ENCODE data around the gene PAXX. TPM values are rescaled to one million over a fixed set of nuclear protein-coding genes. Genes with fewer than 3 reads are reported as not detected.

Gene PAXX
- polyA plus RNA-seq, 10 donors: 11.8 to 28.5 (median 21.6) TPM

- DNase-seq: no peak
Observed at GRCh38 chr9:136952321-136952850, 39.8 kb upstream of the PAXX start.

GRCh38 chr9:136952876-136953770 is 39.1 kb upstream of the PAXX start:
- DNase-seq: no peak

DNA sequence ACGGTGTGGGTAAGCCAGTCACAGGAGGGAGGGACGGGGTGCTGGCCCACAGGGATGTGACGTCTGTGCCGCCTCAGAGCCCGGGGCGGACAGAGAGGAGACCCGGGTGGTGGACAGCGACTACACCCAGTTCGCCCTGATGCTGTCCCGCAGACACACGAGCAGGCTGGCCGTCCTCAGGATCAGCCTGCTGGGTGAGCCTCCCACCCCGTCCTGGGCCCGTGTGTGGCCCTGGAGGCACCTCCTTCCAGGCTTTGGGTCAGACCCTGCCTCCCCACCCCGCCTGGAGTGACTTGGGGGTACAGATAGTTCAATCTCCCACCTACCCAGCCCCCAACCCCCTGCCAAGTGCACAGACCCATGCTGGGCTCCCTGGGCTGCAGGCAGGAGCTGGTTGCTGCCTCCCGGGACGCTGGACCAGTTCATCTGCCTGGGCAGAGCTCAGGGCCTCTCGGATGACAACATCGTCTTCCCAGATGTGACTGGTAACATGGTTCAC is 38.4 kb upstream of the PAXX start:
- no peak for DNase-seq

DNA sequence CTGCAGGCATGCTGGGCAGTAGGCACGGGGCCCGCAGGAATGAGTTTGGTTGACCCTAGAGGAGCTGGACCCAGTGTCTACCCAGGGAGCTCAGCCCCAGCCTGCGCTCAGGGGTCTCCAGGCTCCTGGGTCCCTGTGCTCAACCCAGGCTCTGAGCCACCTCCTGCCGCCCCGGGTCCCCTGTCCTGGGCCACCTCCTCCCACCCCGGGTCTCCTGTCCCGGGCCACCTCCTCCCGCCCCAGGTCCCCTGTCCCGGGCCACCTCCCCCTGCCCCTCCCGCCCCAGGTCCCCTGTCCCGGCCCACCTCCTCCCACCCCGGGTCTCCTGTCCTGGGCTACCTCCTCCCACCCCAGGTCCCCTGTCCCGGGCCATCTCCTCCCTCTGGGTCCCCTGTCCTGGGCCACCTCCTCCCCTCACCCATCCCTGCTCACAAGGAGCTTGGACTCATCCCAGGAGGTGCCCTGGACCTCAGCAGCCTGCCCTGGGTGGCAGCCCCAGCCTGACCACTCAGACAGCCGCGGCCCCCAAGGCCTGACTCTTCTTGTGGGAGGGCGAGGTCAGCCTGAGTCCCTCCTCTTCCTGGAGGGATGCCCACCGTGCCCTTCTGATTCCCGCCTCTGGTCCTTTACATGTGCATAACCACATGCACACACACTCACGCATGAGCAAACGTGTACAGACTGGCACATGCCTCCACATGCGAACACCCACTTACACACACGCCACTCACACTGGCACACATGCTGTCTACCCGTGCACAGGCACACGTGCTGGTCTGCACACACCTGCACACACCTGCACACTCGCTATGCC is 37.7 kb upstream of the PAXX start:
- DNase-seq: no peak

GRCh38 chr9:136955202-136955942 is 36.9 kb upstream of the PAXX start:
- DNase-seq: no peak

DNA sequence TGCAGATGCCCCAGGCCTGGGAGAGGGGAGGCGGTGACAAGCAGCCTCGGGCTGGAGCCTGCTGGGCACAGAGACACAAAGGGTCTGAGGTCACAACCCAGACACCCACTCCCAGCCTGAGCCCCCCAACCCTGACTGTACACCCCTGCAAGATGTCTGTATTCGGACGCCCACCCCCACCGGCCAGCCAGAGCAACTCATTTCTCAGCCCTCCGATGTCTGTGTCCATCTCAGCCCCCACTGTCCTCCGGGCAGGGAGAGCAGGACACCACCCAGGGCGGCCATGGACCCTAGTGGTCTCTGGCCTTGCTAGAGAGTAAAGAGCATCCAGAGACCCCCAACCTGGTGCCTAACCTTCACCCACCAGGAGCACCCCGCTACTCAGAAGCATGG is 36.3 kb upstream of the PAXX start:
- DNase-seq: no peak

GRCh38 chr9:136956604-136957003 is 35.6 kb upstream of the PAXX start:
- no peak for DNase-seq

- no peak for DNase-seq
Observed at GRCh38 chr9:136957461-136957860, 34.8 kb upstream of the PAXX start.

- no peak for DNase-seq
Observed at GRCh38 chr9:136957901-136958300, 34.3 kb upstream of the PAXX start.

DNA sequence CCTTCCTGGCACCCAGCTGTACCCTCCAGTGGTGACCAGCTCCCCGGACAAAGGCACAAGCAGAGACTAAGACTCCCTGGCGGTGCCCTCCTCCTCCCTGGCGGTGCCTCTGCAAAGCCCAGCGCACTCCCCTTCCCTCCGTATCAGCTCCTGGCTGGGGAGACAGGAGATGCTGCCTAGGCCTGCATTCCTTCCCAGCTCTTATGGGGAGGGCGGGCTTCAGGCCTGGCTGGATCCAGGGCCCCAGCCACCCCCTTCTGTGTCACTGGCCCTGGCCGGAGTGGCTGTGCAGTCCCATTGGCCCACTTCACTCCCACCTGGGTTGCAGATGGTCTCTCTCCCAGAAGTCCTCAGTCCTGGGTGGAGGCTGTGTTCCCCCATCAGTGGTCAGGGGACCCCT is 33.7 kb upstream of the PAXX start:
- no peak for DNase-seq

DNA sequence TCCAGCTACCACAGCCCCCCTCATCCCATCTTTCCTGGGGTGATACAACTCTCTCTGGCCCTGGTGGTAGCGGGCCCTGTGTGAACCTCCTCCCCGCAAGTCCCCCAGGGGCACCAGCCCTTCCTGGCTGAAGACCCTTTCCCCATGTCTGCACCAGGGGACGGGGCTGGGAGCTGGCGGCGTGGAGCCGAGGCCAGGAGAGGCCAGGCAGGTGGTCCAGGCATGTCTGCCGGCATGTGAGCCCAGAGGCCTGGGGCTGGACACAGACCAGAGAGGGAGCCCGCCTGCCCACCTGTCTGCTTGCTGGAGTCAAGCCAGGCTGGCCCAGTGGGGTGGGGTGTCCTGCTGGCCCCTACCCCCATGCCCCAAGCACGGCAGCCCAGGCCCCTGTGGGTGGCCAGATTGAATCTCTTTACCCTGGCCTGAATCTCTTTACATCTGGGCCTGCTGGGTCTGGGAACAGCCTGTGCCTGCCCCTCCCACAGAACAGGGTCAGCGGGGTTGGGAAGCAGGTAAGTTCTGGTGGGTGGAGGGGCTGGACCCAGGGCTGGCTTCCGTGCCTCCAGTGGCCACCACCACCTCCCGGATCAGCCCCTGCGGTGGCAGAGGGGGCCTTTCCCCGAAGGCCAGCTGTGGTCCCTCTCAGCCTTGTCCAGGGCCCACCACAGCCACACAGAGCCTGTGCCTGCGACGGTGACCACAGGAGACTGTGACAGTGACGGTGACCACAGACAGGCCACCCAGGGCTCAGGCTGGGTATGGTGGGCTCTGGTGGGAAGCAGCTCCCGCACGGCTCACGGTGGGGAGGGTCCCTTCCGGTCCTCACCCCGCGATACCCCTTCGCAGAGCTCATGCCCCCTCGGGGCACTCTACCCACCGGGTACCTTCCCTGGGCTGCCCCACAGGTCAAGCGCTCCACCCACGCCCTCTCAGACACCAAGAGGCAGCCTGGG is 33.0 kb upstream of the PAXX start:
- DNase-seq: no peak

DNA sequence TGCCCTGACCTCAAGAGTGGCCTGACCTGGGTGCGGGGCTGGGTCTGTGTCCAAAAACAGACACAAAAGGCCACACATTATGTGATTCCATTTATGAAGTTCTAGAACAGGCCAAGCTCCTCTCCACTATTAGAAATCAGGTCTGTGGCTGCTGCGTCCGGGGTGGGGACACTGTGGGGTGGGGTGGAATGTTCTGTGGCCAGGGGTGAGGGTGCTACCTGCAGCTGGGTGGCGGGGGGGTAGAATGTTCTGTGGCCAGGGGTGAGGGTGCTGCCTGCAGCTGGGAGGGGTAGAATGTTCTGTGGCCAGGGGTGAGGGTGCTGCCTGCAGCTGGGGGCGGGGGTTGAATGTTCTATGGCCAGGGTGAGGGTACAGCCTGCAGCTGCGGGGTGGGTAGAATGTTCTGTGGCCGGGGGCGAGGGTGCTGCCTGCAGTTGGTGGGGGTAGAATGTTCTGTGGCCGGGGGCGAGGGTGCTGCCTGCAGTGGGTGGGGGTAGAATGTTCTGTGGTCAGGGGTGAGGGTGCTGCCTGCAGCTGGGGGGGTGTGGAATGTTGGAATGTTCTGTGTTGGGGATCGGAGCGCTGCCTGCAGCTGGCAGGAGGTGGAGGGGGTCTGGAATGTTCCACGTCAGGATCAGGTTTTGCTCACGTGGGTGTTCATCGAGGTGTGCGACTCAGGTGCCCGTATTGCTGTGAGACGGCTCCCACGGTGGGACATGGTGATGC is 31.8 kb upstream of the PAXX start:
- DNase-seq: no peak

GRCh38 chr9:136960938-136961275 is 31.3 kb upstream of the PAXX start:
- DNase-seq: no peak

DNA sequence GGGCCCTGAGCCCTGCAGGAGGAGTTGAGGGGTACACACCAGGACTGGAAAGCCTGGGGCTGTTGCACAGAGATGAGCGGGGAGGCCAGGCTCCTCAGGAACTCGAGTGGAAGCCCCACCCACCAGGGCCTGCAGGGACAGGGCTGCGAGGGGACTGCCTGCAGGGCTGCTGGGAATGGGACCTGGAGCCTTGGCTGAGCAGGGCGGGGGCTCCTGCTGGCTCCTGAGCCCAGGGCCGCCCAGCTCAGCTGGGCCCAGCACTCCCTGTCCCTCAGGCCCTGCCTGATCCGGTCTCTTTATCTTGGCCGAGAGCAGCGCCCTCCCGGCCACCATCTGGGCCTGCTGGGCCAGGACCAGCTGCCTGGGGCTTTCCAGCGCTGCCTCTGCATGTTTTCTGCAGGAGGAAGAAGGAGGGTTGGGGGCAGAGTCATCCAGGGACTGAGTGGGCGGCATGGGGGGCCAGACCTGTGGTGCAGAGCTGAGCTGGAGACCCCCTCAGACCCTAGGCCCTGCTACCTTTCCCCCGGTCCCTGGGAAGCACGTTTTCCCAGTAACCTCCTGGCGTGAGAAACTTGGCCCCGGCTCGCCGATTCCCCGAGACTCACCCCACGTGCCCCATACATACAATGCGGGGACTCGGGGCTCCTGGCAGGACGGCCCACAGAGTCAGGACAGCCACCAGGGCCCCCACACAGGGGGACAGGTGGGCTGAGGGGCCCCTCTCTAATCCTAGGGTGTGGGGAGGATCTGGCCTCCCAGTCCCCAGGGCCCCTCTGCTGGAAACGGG is 30.8 kb upstream of the PAXX start:
- DNase-seq: peak in 1 of 3 donors; percentile 78

- no peak for DNase-seq
Observed at GRCh38 chr9:136962163-136962562, 30.1 kb upstream of the PAXX start.

- no peak for DNase-seq
Observed at GRCh38 chr9:136962701-136963248, 29.4 kb upstream of the PAXX start.

DNA sequence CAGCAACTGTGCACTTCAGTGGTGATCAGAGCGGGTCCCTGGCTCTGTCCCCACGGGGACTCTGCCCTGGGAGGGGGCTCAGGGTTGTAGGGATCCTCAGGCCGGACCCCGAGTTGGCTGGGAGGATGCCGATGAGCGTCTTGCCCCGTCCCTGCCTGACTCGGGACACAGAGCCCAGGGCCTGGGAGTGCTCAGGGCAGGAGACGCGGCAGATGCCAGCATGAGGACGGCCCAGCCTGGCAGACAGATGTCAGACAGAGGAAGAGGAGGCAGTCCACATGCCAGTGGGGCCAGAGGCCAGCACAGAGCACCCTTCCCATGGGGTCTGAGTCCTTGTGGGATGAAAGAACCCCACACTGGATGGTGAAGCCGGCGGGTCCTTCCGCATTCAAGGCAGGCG is 28.9 kb upstream of the PAXX start:
- DNase-seq: no peak

- DNase-seq: no peak
Observed at GRCh38 chr9:136963751-136964150, 28.5 kb upstream of the PAXX start.

DNA sequence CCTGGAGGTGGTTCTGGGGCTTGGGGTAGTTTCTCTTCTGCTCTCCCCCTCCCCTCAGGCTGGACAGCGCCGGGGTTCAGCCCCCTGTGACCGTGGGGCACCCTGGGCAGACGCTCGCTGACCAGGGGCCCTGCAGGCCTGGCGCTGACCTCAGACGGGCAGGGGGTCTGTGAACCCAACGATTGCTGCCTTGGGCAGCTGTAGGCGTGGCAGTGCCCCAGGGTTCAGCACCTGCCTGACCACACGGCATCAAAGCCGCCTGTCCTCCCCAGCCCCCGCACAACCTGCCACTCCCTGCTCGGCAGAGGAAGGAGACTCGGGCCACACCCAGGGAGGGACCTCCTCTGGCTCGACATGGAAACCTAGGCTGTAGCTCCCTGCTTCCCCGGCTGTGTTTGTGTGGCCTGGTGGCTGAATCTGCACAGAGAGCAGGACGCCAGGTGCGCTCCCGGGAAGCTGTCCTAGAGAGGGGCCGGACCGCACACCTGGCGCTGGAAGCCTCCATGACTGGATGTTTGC is 28.0 kb upstream of the PAXX start:
- no peak for DNase-seq
